ENCODE data around the gene TMEM158.

DNA sequence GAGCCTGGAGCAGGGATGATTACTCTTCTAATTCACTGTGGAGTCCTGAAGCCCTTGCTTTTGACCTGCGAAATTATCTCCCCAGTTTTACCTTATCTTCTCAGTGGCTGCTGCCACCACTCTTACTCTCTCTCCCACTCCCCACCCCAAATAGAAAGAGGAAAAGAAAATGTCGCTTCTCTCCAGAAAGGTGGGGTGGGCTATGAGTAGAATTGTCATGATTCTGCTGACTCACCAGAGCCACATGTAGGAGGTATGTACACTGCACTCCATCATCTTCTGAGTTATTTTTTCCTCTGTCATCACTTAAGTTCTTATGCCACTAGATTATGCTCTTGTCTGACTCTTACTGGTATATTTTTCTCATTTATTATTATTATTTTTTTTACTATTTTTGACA lies 43.9 kb upstream of the TMEM158 start:
- TF ChIP-seq, protein P1, sequence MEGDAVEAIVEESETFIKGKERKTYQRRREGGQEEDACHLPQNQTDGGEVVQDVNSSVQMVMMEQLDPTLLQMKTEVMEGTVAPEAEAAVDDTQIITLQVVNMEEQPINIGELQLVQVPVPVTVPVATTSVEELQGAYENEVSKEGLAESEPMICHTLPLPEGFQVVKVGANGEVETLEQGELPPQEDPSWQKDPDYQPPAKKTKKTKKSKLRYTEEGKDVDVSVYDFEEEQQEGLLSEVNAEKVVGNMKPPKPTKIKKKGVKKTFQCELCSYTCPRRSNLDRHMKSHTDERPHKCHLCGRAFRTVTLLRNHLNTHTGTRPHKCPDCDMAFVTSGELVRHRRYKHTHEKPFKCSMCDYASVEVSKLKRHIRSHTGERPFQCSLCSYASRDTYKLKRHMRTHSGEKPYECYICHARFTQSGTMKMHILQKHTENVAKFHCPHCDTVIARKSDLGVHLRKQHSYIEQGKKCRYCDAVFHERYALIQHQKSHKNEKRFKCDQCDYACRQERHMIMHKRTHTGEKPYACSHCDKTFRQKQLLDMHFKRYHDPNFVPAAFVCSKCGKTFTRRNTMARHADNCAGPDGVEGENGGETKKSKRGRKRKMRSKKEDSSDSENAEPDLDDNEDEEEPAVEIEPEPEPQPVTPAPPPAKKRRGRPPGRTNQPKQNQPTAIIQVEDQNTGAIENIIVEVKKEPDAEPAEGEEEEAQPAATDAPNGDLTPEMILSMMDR (IDR thresholded peaks at IDR 0.05) = no peak
- no peak for TF ChIP-seq POLR2A (IDR thresholded peaks at IDR 0.05)

Measured in testis (tissue), 2 donors.